WI38 (cell line): Measurements from ENCODE around the gene SLC1A4.
"Not testable (repeated sequence)": the region's sequence is repeated elsewhere in the genome, so short reads cannot be mapped to it uniquely, and the experiment has no call there.

Experiments used
- H3K4me3 ChIP-seq: 2 replicates; pipeline ENCODE4 v1.5.1; 2011; ENCODE audit warnings: low read depth, mild to moderate bottlenecking, control low read depth, low read length
- TF ChIP-seq, protein P1 (sequence below): IDR thresholded peaks from 2 replicates; pipeline ENCODE4 v1.5.1; 2012; ENCODE audit warnings: low read depth, mild to moderate bottlenecking, control low read depth, low read length

The SLC1A4 gene

DNA sequence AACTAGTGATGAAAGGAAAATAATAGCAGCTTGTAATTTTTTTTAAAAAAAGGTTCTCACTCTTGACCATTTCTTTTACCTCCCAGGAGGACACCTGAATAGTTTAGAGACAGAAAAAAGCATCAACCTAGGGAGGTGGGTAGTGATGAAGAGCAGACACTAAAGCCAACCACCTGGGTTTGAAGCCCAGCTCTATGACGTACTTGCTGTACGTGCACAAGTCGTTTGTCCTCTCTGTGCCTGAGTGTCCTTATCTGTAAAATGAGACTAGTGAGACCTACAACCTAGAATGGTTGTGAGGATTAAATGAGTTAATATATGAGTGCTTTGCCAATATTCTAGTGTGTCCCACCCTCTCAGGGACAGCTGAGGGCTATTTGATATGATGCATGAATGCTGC, 5.8 kb downstream of the SLC1A4 start:
- no peak overlapping the region for H3K4me3 ChIP-seq
- TF ChIP-seq, protein P1, sequence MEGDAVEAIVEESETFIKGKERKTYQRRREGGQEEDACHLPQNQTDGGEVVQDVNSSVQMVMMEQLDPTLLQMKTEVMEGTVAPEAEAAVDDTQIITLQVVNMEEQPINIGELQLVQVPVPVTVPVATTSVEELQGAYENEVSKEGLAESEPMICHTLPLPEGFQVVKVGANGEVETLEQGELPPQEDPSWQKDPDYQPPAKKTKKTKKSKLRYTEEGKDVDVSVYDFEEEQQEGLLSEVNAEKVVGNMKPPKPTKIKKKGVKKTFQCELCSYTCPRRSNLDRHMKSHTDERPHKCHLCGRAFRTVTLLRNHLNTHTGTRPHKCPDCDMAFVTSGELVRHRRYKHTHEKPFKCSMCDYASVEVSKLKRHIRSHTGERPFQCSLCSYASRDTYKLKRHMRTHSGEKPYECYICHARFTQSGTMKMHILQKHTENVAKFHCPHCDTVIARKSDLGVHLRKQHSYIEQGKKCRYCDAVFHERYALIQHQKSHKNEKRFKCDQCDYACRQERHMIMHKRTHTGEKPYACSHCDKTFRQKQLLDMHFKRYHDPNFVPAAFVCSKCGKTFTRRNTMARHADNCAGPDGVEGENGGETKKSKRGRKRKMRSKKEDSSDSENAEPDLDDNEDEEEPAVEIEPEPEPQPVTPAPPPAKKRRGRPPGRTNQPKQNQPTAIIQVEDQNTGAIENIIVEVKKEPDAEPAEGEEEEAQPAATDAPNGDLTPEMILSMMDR: no peak

DNA sequence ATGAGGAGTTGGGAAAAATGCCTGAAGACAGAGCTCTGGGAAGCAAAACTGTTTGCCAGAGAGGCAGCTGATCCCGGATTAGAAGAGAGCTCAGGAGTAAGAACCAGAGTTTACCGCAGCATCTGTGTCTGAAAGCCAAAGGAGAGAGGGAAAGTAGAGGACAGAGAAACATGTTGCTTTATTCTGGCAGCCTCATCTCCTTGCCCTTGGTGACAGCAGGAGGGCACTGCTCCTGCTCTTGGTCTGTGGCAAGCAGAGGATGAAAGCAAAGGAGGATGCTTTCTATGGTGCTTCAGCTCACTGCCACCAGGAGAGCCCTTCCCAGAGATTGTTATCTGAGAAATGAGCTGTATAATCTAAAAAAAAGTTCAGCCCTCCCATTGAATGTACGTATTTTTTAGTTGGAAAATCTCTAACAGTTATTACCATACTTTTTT, 7.7 kb downstream of the SLC1A4 start:
- TF ChIP-seq, protein P1: no peak
- H3K4me3 ChIP-seq: no peak overlapping the region

DNA sequence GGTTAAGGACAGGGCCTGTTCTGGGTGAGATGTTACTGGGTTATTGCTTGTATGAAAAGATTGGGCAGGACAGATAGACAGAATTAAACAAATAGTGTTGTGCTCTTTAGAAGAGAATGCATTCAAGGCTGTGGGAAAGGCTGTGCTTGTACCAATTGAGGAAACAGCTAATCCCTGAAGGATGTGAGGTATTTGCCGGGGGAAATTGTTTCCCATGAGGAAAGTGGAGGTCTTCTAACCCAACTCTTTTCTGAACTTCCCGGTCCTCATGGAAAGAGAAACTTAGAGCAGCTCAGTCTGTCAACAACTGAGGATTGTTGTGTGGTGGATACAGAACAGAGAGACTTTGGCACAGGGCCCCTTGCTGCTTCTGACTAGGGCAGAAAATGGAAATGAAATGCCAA, 9.5 kb downstream of the SLC1A4 start:
- H3K4me3 ChIP-seq: 0 out of 2 replicates have a peak overlapping the region, but pooled peaks have one; percentile 18
- TF ChIP-seq, protein P1: no peak

DNA sequence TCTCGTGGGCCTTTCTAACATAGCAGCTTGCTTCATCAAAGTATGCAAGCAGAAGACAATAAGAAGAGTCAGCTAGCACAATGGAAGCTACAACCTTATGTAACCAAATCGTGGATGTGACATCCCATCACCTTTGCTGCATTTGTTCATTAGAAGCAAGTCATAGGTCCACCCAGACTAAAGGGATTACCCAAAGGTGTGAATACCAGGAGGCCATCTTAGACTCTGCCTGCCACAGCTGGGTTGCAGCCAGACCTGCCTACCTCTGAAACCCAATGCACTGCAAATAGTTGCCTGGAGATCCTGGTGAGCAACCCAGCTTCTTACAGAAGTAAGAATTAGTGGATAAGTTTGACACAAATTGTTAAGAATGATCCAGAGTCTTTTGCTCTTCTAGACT, 10.6 kb downstream of the SLC1A4 start:
- H3K4me3 ChIP-seq: no peak overlapping the region
- TF ChIP-seq, protein P1: no peak

DNA sequence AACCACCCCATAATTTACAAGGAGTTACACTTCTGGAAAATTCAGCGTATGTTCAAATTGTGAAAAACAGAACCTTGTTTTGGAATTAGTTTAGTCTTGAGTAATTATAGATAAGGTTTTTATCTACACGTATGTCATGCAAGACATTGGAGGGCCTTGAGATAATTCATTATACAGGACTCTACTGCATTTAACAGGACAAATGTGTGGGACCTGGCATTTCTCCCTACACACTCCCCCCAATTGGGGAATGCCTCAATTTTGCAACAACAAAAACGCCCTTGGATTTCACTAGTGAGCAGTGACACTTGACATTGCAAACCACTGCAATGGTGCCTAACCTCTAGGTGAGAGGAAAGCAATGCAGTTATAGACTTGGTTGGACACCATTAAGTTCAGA, 11.4 kb downstream of the SLC1A4 start:
- TF ChIP-seq, protein P1: no peak
- H3K4me3 ChIP-seq: no peak overlapping the region

DNA sequence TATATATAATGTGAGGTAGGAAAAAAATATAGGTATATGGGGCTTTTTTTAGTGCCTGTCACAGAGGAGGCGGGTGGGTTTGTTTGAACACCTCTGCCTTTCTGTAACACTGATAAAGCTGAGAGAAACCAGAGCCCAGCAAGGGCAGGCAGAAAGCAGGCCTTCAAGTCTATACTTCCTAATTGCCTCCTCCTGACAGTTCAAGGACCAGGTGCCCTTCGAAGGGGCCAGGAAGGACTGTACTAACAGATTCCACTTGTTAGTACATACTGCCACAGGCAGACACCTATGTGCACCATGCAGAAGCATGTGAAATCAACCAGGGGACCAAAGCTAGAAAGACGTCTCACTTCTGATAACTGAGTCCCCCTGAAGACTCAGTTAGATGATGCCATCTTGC, 13.8 kb downstream of the SLC1A4 start:
- no peak overlapping the region for H3K4me3 ChIP-seq
- TF ChIP-seq, protein P1: no peak

DNA sequence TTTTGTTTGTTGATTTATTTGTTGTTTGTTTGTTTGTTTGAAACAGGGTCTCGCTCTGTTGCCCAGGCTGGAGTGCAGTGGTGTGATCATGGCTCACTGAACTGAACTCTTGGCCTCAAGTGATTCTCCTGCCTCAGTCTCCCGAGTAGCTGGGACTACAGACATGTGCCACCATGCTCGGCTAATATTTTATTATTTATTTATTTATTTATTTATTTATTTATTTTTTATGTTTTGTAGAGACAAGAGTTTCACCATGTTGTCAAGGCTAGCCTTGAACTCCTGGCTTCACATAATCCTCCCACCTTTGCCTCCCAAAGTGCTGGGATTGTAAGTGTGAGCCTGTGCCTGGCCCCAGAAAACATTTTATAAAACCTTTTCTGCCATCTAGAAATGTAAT, 15.0 kb downstream of the SLC1A4 start:
- not testable (repeated sequence) for H3K4me3 ChIP-seq

DNA sequence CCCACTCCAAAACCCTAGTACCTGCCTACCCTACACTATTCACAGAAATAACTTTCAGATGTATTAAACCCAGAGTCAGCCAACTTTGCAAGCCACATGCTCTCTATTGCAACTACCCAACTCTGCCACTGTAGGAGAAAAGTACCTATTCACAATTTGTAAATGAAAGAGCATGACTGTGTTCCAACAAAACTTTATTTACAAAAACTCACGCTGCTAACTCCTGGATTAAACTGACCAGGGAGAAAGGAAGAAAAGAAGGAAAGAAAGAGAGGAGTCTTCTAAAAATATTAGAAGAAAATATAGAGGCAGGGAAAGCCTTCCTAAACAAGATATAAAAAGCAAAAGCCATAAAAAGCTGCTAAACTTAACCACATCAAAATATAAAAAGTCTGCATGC, 24.6 kb downstream of the SLC1A4 start:
- no peak overlapping the region for H3K4me3 ChIP-seq
- TF ChIP-seq, protein P1: no peak
